Activated naive CD4-positive, alpha-beta T cell treated with anti-CD3 and anti-CD28 coated beads, Interleukin-2, amount 50 U/mL, for 24 hours (primary cell): ENCODE measurements around the gene ZMIZ2.

Experiments used
- H3K27ac Mint-ChIP-seq: one replicate; pipeline ENCODE4 v1.8.0; 2021; ENCODE audit warnings: mild to moderate bottlenecking, mixed read lengths
- H3K27me3 Mint-ChIP-seq: one replicate; pipeline ENCODE4 v1.8.0; 2021; ENCODE audit warnings: mixed read lengths
- H3K36me3 Mint-ChIP-seq: one replicate; pipeline ENCODE4 v1.8.0; 2021; ENCODE audit warnings: mixed read lengths
- H3K4me1 Mint-ChIP-seq: one replicate; pipeline ENCODE4 v1.8.0; 2021; ENCODE audit warnings: mixed read lengths
- H3K4me3 Mint-ChIP-seq: one replicate; pipeline ENCODE4 v1.8.0; 2021; ENCODE audit warnings: mild to moderate bottlenecking, mixed read lengths
- H3K9me3 Mint-ChIP-seq: one replicate; pipeline ENCODE4 v1.8.0; 2021; ENCODE audit warnings: mixed read lengths

Gene ZMIZ2

GRCh38 chr7:44740055-44740454 is 8.6 kb upstream of the ZMIZ2 start:
- Mint-ChIP-seq H3K9me3 (no peaks in the 10 kb centered on the region), H3K27me3 (no peaks in the 10 kb centered on the region), H3K36me3 (no peaks in the 10 kb centered on the region), H3K4me3 (no peak overlapping the region), H3K27ac (no peak overlapping the region), H3K4me1 (peaks cover 16% of the 10 kb centered on the region)

DNA sequence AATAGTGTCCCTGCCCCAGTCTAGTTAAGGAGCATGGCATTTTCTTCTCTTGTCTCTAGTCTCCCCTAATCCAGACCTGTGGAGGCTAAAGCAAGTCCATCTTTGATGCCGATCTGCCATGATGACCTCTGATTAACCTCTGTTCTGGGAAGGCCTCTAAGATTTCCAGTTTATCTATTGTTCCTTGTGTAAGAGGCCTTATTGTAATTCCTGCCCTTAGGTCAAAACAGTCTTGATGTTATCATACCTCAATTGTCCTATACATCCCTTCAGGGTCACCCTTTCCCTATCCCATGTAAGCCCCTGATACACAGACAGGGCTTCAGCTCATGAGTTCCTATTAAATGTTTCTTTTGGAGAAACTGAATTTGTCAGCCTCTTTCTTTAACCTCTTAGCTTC is 4.9 kb upstream of the ZMIZ2 start:
- Mint-ChIP-seq H3K4me3 (no peak overlapping the region), H3K27me3 (no peaks in the 10 kb centered on the region), H3K27ac (no peak overlapping the region), H3K9me3 (no peaks in the 10 kb centered on the region), H3K4me1 (peaks cover 16% of the 10 kb centered on the region), H3K36me3 (no peaks in the 10 kb centered on the region)

DNA sequence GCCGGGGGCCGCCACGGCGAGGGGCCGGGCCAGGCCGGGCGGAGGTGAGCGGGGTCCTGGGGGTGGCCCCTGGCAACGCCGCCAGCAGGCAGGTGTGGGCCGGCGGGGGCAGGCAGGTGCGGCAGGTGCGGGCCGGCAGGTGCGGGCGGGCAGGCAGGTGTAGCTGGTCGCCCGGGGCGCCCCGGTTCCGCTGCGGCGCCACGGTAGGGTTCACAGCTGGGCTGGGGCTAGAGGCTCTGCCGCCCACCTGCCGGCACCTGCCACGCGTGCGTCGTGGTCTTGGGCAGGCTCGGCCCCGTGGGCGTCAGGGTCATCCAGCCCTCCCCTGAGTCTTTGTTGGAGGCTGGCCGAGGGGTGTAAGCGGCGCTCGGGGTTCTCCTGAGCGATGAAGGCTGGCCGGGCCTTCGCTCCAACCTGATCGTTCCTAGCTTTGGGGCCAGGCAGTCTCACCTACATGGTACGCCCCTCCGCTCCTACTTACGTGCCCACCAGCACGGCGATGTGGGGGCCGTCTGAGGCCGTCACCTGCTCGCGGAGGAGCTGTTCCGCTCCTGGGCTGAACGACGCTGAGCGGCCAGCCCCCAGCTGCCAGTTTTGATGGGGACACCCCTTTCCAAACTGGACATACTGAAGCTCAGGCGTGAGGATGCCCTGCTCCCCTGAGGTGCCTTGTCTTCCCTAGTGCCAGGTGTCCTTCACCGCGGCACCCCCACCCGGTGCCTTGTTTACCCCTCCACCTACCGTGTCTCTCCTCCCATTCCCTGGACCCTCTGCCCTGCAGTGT is 493 bp downstream of the ZMIZ2 start:
- H3K4me3 Mint-ChIP-seq = peak overlapping the region; percentile 89
- peaks cover 50% of the 10 kb centered on the region for H3K4me1 Mint-ChIP-seq
- peak overlapping the region; percentile 32 for H3K27ac Mint-ChIP-seq
- H3K36me3 Mint-ChIP-seq = peaks cover 7% of the 10 kb centered on the region
- H3K27me3 Mint-ChIP-seq = no peaks in the 10 kb centered on the region
- H3K9me3 Mint-ChIP-seq = no peaks in the 10 kb centered on the region

GRCh38 chr7:44749992-44750391 is 1.3 kb downstream of the ZMIZ2 start:
- no peaks in the 10 kb centered on the region for H3K9me3 Mint-ChIP-seq
- peaks cover 58% of the 10 kb centered on the region for H3K4me1 Mint-ChIP-seq
- no peaks in the 10 kb centered on the region for H3K27me3 Mint-ChIP-seq
- H3K27ac Mint-ChIP-seq = peak overlapping the region; percentile 90
- H3K36me3 Mint-ChIP-seq = peaks cover 7% of the 10 kb centered on the region
- peak overlapping the region; percentile 89 for H3K4me3 Mint-ChIP-seq

GRCh38 chr7:44750424-44750823 is 1.8 kb downstream of the ZMIZ2 start:
- Mint-ChIP-seq H3K36me3 (peaks cover 7% of the 10 kb centered on the region), H3K4me1 (peaks cover 61% of the 10 kb centered on the region), H3K9me3 (no peaks in the 10 kb centered on the region), H3K4me3 (peak overlapping the region; percentile 89), H3K27ac (peak overlapping the region; percentile 90), H3K27me3 (no peaks in the 10 kb centered on the region)

DNA sequence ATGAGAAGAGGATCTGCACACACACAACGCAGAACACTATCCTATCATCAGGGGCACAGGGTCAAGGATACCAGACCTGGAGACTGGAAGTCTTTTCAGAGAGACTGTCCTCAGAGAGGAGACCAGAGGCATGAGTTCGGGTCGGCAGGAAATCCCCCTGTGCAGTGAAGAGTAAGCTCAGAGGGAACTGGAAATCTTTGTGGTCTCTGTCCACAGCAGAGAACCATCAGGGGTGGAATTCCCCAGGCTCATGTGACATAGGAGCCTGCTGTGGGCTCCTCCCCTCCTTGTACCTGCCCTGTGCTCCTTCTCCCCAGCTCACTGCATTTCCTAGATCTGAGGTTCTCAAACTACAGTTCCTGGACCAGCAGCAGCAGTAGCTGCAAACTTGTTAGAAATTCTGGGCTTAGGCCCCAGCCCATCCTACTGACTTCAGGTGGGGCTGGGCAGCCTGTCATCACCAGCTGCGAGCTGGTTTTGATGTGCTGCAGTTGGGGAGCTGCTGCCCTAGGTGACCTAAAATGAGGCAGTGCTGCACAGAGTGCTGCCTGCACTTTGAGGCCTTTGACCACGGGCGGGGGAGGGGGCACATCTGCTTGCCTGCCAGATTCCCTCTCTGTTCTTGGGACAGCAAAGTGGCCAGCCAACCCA is 2.4 kb downstream of the ZMIZ2 start:
- H3K36me3 Mint-ChIP-seq = peaks cover 7% of the 10 kb centered on the region
- H3K4me1 Mint-ChIP-seq = peaks cover 61% of the 10 kb centered on the region
- H3K4me3 Mint-ChIP-seq = peak overlapping the region; percentile 89
- H3K27me3 Mint-ChIP-seq = no peaks in the 10 kb centered on the region
- H3K27ac Mint-ChIP-seq = peak overlapping the region; percentile 90
- no peaks in the 10 kb centered on the region for H3K9me3 Mint-ChIP-seq

- peak overlapping the region; percentile 46 for H3K27ac Mint-ChIP-seq
- no peaks in the 10 kb centered on the region for H3K27me3 Mint-ChIP-seq
- peaks cover 49% of the 10 kb centered on the region for H3K4me1 Mint-ChIP-seq
- H3K36me3 Mint-ChIP-seq = peaks cover 7% of the 10 kb centered on the region
- H3K4me3 Mint-ChIP-seq = peak overlapping the region; percentile 61
- no peaks in the 10 kb centered on the region for H3K9me3 Mint-ChIP-seq
These were observed 4.2 kb downstream of the ZMIZ2 start for GRCh38 chr7:44752822-44753221.

DNA sequence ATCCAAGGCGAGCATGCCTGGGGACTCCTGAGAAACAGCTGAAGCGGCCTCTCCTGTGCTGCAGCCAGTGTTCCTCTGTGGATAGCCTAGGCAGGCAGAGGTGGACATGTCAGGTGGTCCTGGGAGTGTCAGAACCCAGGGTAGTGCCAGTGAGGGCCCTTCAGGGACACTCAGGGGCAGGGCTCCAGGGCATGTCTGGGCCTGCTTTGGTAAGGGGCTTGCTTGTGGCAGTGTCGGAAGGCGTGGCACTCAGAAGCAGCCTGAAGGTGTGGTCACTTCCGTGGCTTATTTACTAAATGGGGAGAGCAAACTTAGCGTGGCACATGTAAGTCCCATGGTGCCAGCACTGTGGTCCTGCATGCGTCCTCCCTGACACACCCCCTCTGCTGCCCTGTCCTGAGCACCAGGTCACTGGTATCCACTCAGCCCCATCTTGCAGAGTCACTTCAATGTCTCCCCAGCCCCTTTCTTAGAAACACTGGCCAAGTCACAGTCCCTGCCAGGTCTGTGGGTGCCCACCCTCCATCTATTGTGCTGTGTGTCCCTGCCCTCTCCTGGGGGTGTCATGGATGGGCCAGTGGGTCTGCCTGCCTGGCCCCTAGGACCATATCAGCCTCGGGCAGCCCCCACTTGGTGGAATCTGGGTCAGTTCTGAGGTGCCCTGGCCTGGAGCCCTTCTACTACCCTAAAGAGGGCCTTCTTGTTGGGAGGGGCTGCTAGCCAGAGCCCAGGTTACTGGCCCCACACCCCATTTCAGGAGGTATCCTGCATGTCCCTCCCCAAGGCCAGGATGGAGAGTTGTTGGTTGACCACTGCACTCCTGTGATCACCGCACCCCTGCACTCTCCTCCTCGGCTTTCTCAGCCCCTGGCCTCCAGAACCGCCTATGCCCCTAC is 6.4 kb downstream of the ZMIZ2 start:
- no peak overlapping the region for H3K27ac Mint-ChIP-seq
- H3K4me3 Mint-ChIP-seq = no peak overlapping the region
- peaks cover 7% of the 10 kb centered on the region for H3K36me3 Mint-ChIP-seq
- no peaks in the 10 kb centered on the region for H3K27me3 Mint-ChIP-seq
- H3K4me1 Mint-ChIP-seq = peaks cover 44% of the 10 kb centered on the region
- H3K9me3 Mint-ChIP-seq = no peaks in the 10 kb centered on the region

GRCh38 chr7:44755698-44756627 is 7.3 kb downstream of the ZMIZ2 start:
- Mint-ChIP-seq H3K4me1 (peaks cover 35% of the 10 kb centered on the region), H3K9me3 (no peaks in the 10 kb centered on the region), H3K27ac (no peak overlapping the region), H3K4me3 (no peak overlapping the region), H3K27me3 (no peaks in the 10 kb centered on the region), H3K36me3 (peaks cover 5% of the 10 kb centered on the region)

DNA sequence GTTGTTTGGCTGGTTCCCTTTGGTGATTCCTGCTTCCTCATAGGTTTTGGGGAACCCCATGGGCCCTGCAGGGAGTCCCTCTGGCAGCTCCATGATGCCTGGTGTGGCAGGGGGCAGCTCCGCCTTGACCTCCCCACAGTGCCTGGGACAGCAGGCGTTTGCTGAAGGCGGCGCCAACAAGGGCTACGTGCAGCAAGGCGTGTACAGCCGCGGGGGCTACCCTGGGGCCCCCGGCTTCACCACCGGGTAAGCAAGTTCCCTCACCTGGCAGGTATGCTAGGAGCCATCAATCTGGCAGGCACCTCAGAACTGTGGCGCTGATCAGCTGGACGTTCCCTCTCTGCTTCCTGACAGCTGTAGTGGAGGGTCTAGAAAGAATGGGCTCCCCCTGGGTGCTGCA is 8.3 kb downstream of the ZMIZ2 start:
- H3K27me3 Mint-ChIP-seq = no peaks in the 10 kb centered on the region
- no peak overlapping the region for H3K4me3 Mint-ChIP-seq

GRCh38 chr7:44757311-44757710 is 8.7 kb downstream of the ZMIZ2 start:
- Mint-ChIP-seq H3K4me3 (no peak overlapping the region), H3K36me3 (peaks cover 2% of the 10 kb centered on the region), H3K9me3 (no peaks in the 10 kb centered on the region), H3K4me1 (peaks cover 26% of the 10 kb centered on the region), H3K27me3 (no peaks in the 10 kb centered on the region), H3K27ac (no peak overlapping the region)

More for the DNA sequence above, 8.3 kb downstream of the ZMIZ2 start:
- Mint-ChIP-seq H3K4me1 (peaks cover 28% of the 10 kb centered on the region), H3K27ac (no peak overlapping the region), H3K9me3 (no peaks in the 10 kb centered on the region), H3K36me3 (peaks cover 2% of the 10 kb centered on the region)

- peaks cover 21% of the 10 kb centered on the region for H3K4me1 Mint-ChIP-seq
- peaks cover 2% of the 10 kb centered on the region for H3K36me3 Mint-ChIP-seq
- no peaks in the 10 kb centered on the region for H3K9me3 Mint-ChIP-seq
- no peaks in the 10 kb centered on the region for H3K27me3 Mint-ChIP-seq
- no peak overlapping the region for H3K27ac Mint-ChIP-seq
- no peak overlapping the region for H3K4me3 Mint-ChIP-seq
These were observed 9.1 kb downstream of the ZMIZ2 start for GRCh38 chr7:44757739-44758138.

GRCh38 chr7:44759246-44759645 is 10.6 kb downstream of the ZMIZ2 start:
- H3K36me3 Mint-ChIP-seq = peaks cover 2% of the 10 kb centered on the region

GRCh38 chr7:44760034-44760580 is 11.5 kb downstream of the ZMIZ2 start:
- no peaks in the 10 kb centered on the region for H3K27me3 Mint-ChIP-seq
- no peaks in the 10 kb centered on the region for H3K9me3 Mint-ChIP-seq
- H3K4me3 Mint-ChIP-seq = no peak overlapping the region
- H3K4me1 Mint-ChIP-seq = peaks cover 2% of the 10 kb centered on the region
- no peak overlapping the region for H3K27ac Mint-ChIP-seq
- H3K36me3 Mint-ChIP-seq = peaks cover 5% of the 10 kb centered on the region

More at GRCh38 chr7:44759246-44759645, 10.6 kb downstream of the ZMIZ2 start:
- H3K27ac Mint-ChIP-seq = no peak overlapping the region
- no peaks in the 10 kb centered on the region for H3K27me3 Mint-ChIP-seq
- no peak overlapping the region for H3K4me3 Mint-ChIP-seq
- peaks cover 10% of the 10 kb centered on the region for H3K4me1 Mint-ChIP-seq
- H3K9me3 Mint-ChIP-seq = no peaks in the 10 kb centered on the region
